H9 (cell line): ENCODE measurements around the gene DIAPH2. TPM values are rescaled to one million over a fixed set of nuclear protein-coding genes. Genes with fewer than 3 reads are reported as not detected.

Experiments
- DNase-seq: peaks from one replicate; pipeline ENCODE4 v3.0.0-alpha.2; 2017
- H2AFZ ChIP-seq: one replicate; pipeline ENCODE4 v1.6.1; 2013; ENCODE audit warnings: mild to moderate bottlenecking, low read length, control low read depth, moderate library complexity
- H2AK5ac ChIP-seq: 2 replicates; pipeline ENCODE4 v1.6.1; 2013; ENCODE audit warnings: low read length, control low read depth, mixed read lengths; ENCODE audit not compliant: insufficient read length
- H2BK120ac ChIP-seq: one replicate; pipeline ENCODE4 v1.6.1; 2013; ENCODE audit warnings: low read depth, mild to moderate bottlenecking, low read length, control low read depth, inconsistent platforms; ENCODE audit not compliant: poor library complexity, severe bottlenecking
- H2BK12ac ChIP-seq: 2 replicates; pipeline ENCODE4 v1.6.1; 2013; ENCODE audit warnings: low read length, control low read depth, mixed read lengths, low read depth; ENCODE audit not compliant: insufficient read length
- H2BK15ac ChIP-seq: 2 replicates; pipeline ENCODE4 v1.6.1; 2013; ENCODE audit warnings: low read depth, low read length, control low read depth
- H2BK20ac ChIP-seq: one replicate; pipeline ENCODE4 v1.6.1; 2013; ENCODE audit warnings: low read depth, mild to moderate bottlenecking, low read length, control low read depth, inconsistent platforms; ENCODE audit not compliant: poor library complexity, severe bottlenecking
- H2BK5ac ChIP-seq: 2 replicates; pipeline ENCODE4 v1.6.1; 2013; ENCODE audit warnings: low read length, control low read depth, mixed read lengths; ENCODE audit not compliant: insufficient read length
- H3K14ac ChIP-seq: 2 replicates; pipeline ENCODE4 v1.6.1; 2013; ENCODE audit warnings: low read length, control low read depth; ENCODE audit not compliant: insufficient read depth
- H3K18ac ChIP-seq: 2 replicates; pipeline ENCODE4 v1.6.1; 2013; ENCODE audit warnings: low read depth, mild to moderate bottlenecking, mixed read lengths, low read length, control low read depth; ENCODE audit not compliant: insufficient read length
- H3K23ac ChIP-seq: 2 replicates; pipeline ENCODE4 v1.6.1; 2013; ENCODE audit warnings: low read length, control low read depth, mixed read lengths, low read depth; ENCODE audit not compliant: insufficient read length
- H3K23me2 ChIP-seq: 2 replicates; pipeline ENCODE4 v1.6.1; 2013; ENCODE audit warnings: low read depth, mild to moderate bottlenecking, mixed read lengths, low read length, control low read depth; ENCODE audit not compliant: insufficient read length, poor library complexity, severe bottlenecking
- H3K27ac ChIP-seq: 2 replicates; pipeline ENCODE4 v1.5.1; 2013; ENCODE audit warnings: low read length, control low read depth, mixed read lengths, low read depth; ENCODE audit not compliant: insufficient read length
- H3K27me3 ChIP-seq: 2 replicates; pipeline ENCODE4 v1.6.1; 2013; ENCODE audit warnings: low read length, control low read depth, inconsistent platforms; ENCODE audit not compliant: insufficient read depth
- H3K4ac ChIP-seq: 2 replicates; pipeline ENCODE4 v1.6.1; 2013; ENCODE audit warnings: low read depth, mild to moderate bottlenecking, control low read depth, inconsistent platforms, low read length, moderate library complexity
- H3K4me1 ChIP-seq: 2 replicates; pipeline ENCODE4 v1.6.1; 2013; ENCODE audit warnings: low read length, control low read depth, inconsistent platforms; ENCODE audit not compliant: insufficient read depth
- H3K4me2 ChIP-seq: 2 replicates; pipeline ENCODE4 v1.6.1; 2013; ENCODE audit warnings: low read length, control low read depth, mixed read lengths; ENCODE audit not compliant: insufficient read length, insufficient read depth
- H3K56ac ChIP-seq: 2 replicates; pipeline ENCODE4 v1.6.1; 2013; ENCODE audit warnings: low read depth, mild to moderate bottlenecking, mixed read lengths, low read length, control low read depth; ENCODE audit not compliant: insufficient read length
- H3K79me1 ChIP-seq: 2 replicates; pipeline ENCODE4 v1.6.1; 2013; ENCODE audit warnings: low read depth, mild to moderate bottlenecking, moderate library complexity, low read length, control low read depth, inconsistent platforms; ENCODE audit not compliant: insufficient read depth, poor library complexity, severe bottlenecking
- H3K79me2 ChIP-seq: 2 replicates; pipeline ENCODE4 v1.6.1; 2013; ENCODE audit warnings: low read length, control low read depth, inconsistent platforms; ENCODE audit not compliant: insufficient read depth
- H3K9ac ChIP-seq: 2 replicates; pipeline ENCODE4 v1.6.1; 2013; ENCODE audit warnings: low read length, control low read depth, mixed read lengths; ENCODE audit not compliant: insufficient read length; ENCODE audit errors: extremely low read depth
- H3K9me3 ChIP-seq: one replicate; pipeline ENCODE4 v1.6.1; 2013; ENCODE audit warnings: low read depth, low read length, inconsistent platforms; ENCODE audit not compliant: control insufficient read depth
- H3T11ph ChIP-seq: one replicate; pipeline ENCODE4 v1.6.1; 2013; ENCODE audit warnings: mild to moderate bottlenecking, low read length, control low read depth, inconsistent platforms
- H4K20me1 ChIP-seq: one replicate; pipeline ENCODE4 v1.6.1; 2013; ENCODE audit not compliant: control insufficient read depth, insufficient read length, insufficient read depth
- H4K5ac ChIP-seq: 2 replicates; pipeline ENCODE4 v1.6.1; 2013; ENCODE audit warnings: low read depth, mild to moderate bottlenecking, mixed read lengths, low read length, control low read depth; ENCODE audit not compliant: insufficient read length
- H4K8ac ChIP-seq: replicated peaks from 2 replicates; pipeline ENCODE4 v1.6.1; 2013; ENCODE audit warnings: low read length, control low read depth, mixed read lengths, low read depth; ENCODE audit not compliant: insufficient read length
- H4K91ac ChIP-seq: 2 replicates; pipeline ENCODE4 v1.6.1; 2013; ENCODE audit warnings: low read depth, mild to moderate bottlenecking, moderate library complexity, mixed read lengths, low read length, control low read depth; ENCODE audit not compliant: insufficient read length
- H3K27ac Mint-ChIP-seq, 3 experiments: 2 replicates in 2 of 3; 3 replicates in 1 of 3; pipeline ENCODE4 v1.8.0; 2020 to 2021; ENCODE audit warnings: mixed read lengths in 3 of 3, mild to moderate bottlenecking in 1 of 3, moderate library complexity in 1 of 3
- H3K27me3 Mint-ChIP-seq: 2 replicates; pipeline ENCODE4 v1.8.0; 2021; ENCODE audit warnings: low read depth, mild to moderate bottlenecking, moderate library complexity, mixed read lengths
- H3K36me3 Mint-ChIP-seq, 3 experiments: 2 replicates in 2 of 3; 3 replicates in 1 of 3; pipeline ENCODE4 v1.8.0; 2020 to 2021; ENCODE audit warnings: low read depth in 3 of 3, mixed read lengths in 3 of 3; ENCODE audit not compliant: insufficient read depth in 1 of 3
- H3K4me1 Mint-ChIP-seq, 2 experiments: 2 replicates each; pipeline ENCODE4 v1.8.0; 2020; ENCODE audit warnings: mixed read lengths in 2 of 2
- H3K4me3 Mint-ChIP-seq, 2 experiments: 2 replicates in 1 of 2; 3 replicates in 1 of 2; pipeline ENCODE4 v1.8.0; 2020 to 2021; ENCODE audit warnings: mild to moderate bottlenecking in 2 of 2, mixed read lengths in 2 of 2, moderate library complexity in 1 of 2
- H3K9me3 Mint-ChIP-seq, 2 experiments: 2 replicates in 1 of 2; 3 replicates in 1 of 2; pipeline ENCODE4 v1.8.0; 2020; ENCODE audit warnings: mild to moderate bottlenecking in 2 of 2, mixed read lengths in 2 of 2, moderate library complexity in 1 of 2
- CTCF ChIP-seq: fragments of 200-600 bp; sonication (generic); conservative IDR thresholded peaks from 3 replicates; pipeline ENCODE4 v1.8.0; 2021; ENCODE audit warnings: antibody characterized with exemption, mild to moderate bottlenecking
- WGBS: extraction: QIAGEN DNeasy Blood & Tissue Kit; methylation state at CpG from one replicate; pipeline ENCODE4 v1.1.7; 2013; ENCODE audit warnings: missing lambda C conversion rate, low lambda C conversion rate, mixed read lengths; ENCODE audit not compliant: insufficient read length; ENCODE audit errors: extremely low coverage; 5-methylcytosine and 5-hydroxymethylcytosine counted together
- total RNA-seq: library from RNA; stranded (reverse); gene quantifications from 2 replicates; pipeline ENCODE4 v1.2.1, GENCODE V29; 2021

The DIAPH2 gene
- total RNA-seq, 1 experiment from 2014 or later, result 45.4 TPM

GRCh38 chrX:97594646-97595224 lies 910.1 kb downstream of the DIAPH2 start:
- Histone ChIP-seq H2BK20ac (no peak overlapping the region), H3K23me2 (no peaks in the 10 kb centered on the region), H3K4me1 (peaks cover 7% of the 10 kb centered on the region), H2BK5ac (no peak overlapping the region), H3K27me3 (no peaks in the 10 kb centered on the region), H3K4me2 (no peak overlapping the region), H3K23ac (no peak overlapping the region), H3K27ac (no peak overlapping the region), H2BK15ac (no peak overlapping the region), H2BK12ac (no peak overlapping the region), H3K79me2 (no peaks in the 10 kb centered on the region), H3K14ac (no peak overlapping the region), H4K91ac (no peak overlapping the region), H4K5ac (no peak overlapping the region), H3K9me3 (no peaks in the 10 kb centered on the region), H2BK120ac (no peak overlapping the region), H4K8ac (no peak overlapping the region), H3T11ph (no peak overlapping the region), H3K18ac (no peak overlapping the region), H4K20me1 (no peaks in the 10 kb centered on the region), H3K79me1 (no peaks in the 10 kb centered on the region), H2AFZ (no peak overlapping the region), H3K9ac (no peak overlapping the region), H3K56ac (no peak overlapping the region), H2AK5ac (no peak overlapping the region), H3K4ac (no peak overlapping the region)
- H3K36me3 Mint-ChIP-seq, result peaks cover 0 to 16% (median 0%) of the 10 kb centered on the region in 3 experiments; a peak in 3 of 7 replicates
- H3K4me1 Mint-ChIP-seq, result peaks cover 41 to 47% of the 10 kb centered on the region in 2 experiments
- no peak overlapping the region for H3K4me3 Mint-ChIP-seq
- H3K27me3 Mint-ChIP-seq, result no peaks in the 10 kb centered on the region
- DNase-seq, result no peak
- H3K9me3 Mint-ChIP-seq, result peaks cover 3 to 4% of the 10 kb centered on the region in 2 experiments; a peak in 2 of 5 replicates
- no peak overlapping the region for H3K27ac Mint-ChIP-seq
- WGBS, result no CpG with 5 or more reads among the region's 7 CpGs
- no peak for TF ChIP-seq CTCF
